SK-N-SH treated with all-trans-retinoic acid at 6 μM for 48 hours (cell line): ENCODE results near the gene UBE2L6.
"Not testable (repeated sequence)": the region's sequence is repeated elsewhere in the genome, so short reads cannot be mapped to it uniquely, and the experiment has no call there.

ENCODE experiments used
- CREB5 ChIP-seq: fragments of 250-450 bp; sonication (Bioruptor Pico); IDR thresholded peaks from 2 replicates; pipeline ENCODE4 v1.5.1; 2020; ENCODE audit warnings: low read depth, mild to moderate bottlenecking, moderate library complexity
- OSR1 ChIP-seq: fragments of 250-450 bp; sonication (Bioruptor Pico); IDR thresholded peaks from 2 replicates; pipeline ENCODE4 v1.8.0; 2022; ENCODE audit warnings: moderate library complexity, mild to moderate bottlenecking, inconsistent platforms
- PATZ1 ChIP-seq: fragments of 250-450 bp; sonication (Bioruptor Pico); IDR thresholded peaks from 2 replicates; pipeline ENCODE4 v1.8.0; 2020; ENCODE audit warnings: mild to moderate bottlenecking, moderate library complexity, borderline replicate concordance
- SNAI2 ChIP-seq: fragments of 250-450 bp; sonication (Bioruptor Pico); IDR thresholded peaks from 2 replicates; pipeline ENCODE4 v1.5.0; 2020; ENCODE audit warnings: mild to moderate bottlenecking, moderate library complexity
- ZFP3 ChIP-seq: fragments of 250-450 bp; sonication (Bioruptor Pico); IDR thresholded peaks from 2 replicates; pipeline ENCODE4 v1.5.0; 2020; ENCODE audit warnings: mild to moderate bottlenecking, moderate library complexity
- ZFP30 ChIP-seq: fragments of 450-650 bp; formaldehyde crosslinking; IDR thresholded peaks from 2 replicates; pipeline ENCODE4 v1.5.0; 2022; ENCODE audit warnings: mild to moderate bottlenecking, moderate library complexity
- ZNF565 ChIP-seq: fragments of 450-650 bp; formaldehyde crosslinking; conservative IDR thresholded peaks from 2 replicates; pipeline ENCODE4 v1.5.0; 2020; ENCODE audit warnings: low read depth, mild to moderate bottlenecking, moderate library complexity

GRCh38 chr11:57534449-57534848 is 33.0 kb downstream of the UBE2L6 start:
- TF ChIP-seq PATZ1 (CRISPR knock-in tag); ZFP30; SNAI2; CREB5; ZNF565 (CRISPR knock-in tag); ZFP3 (CRISPR knock-in tag); OSR1 (CRISPR knock-in tag): not testable (repeated sequence)
